ENCODE measurements around the gene EPAS1. TPM values are rescaled to one million over a fixed set of nuclear protein-coding genes. Genes with fewer than 3 reads are reported as not detected.

The EPAS1 gene
- total RNA-seq, 1 experiment from 2014 or later, result 55.9 TPM

GRCh38 chr2:46329803-46330775 is 32.9 kb downstream of the EPAS1 start (continued):
- TF ChIP-seq ZFX (IDR thresholded peaks at IDR 0.05), result no peak
- no peak for TF ChIP-seq ZNF274 (IDR thresholded peaks at IDR 0.05; ENCODE audit: low read depth, low read length)
- no peak for TF ChIP-seq ELF1 (IDR thresholded peaks at IDR 0.05; ENCODE audit: borderline replicate concordance, low read depth)
- no peak for TF ChIP-seq RAD21 (IDR thresholded peaks at IDR 0.05; ENCODE audit: low read depth)
- no peak for TF ChIP-seq TCF7L2 (IDR thresholded peaks at IDR 0.05; ENCODE audit: borderline replicate concordance, extremely low read depth, insufficient read depth, insufficient read length)
- TF ChIP-seq ATF3 (IDR thresholded peaks at IDR 0.05), result no peak
- no peak for TF ChIP-seq EGR1 (IDR thresholded peaks at IDR 0.05; ENCODE audit: low read depth)
- no peak for TF ChIP-seq POLR2A (IDR thresholded peaks at IDR 0.05; ENCODE audit: borderline replicate concordance, extremely low read depth, insufficient read depth, insufficient read length)
- TF ChIP-seq SIN3A (IDR thresholded peaks at IDR 0.05; ENCODE audit: low read depth), result no peak

- ChIA-PET RAD21 (ENCODE audit: low non-redundant PET in 1 of 2, low total read pairs in 2 of 2, uncharacterized antibody in 2 of 2, unreplicated experiment in 2 of 2) (no interaction called here), CTCF (no interaction called here), POLR2A (interaction anchor here (0.9 kb wide), 1 partner anchor 78 kb away, joined by 3 read pairs; no protein-coding TSS in a partner anchor)
- Histone ChIP-seq H3K36me3 (ENCODE audit: control insufficient read depth in 1 of 2, insufficient read depth in 2 of 2, low read length in 2 of 2) (no peaks in the 10 kb centered on the region), H3K9ac (ENCODE audit: low read length) (no peak overlapping the region), H3K4me3 (replicated peaks in 1 of 2; ENCODE audit: low read depth in 1 of 2, low read length in 2 of 2) (no peak overlapping the region), H3K9me3 (ENCODE audit: control insufficient read depth in 1 of 2, insufficient read depth in 1 of 2, low read depth in 1 of 2, low read length in 2 of 2) (no peaks in the 10 kb centered on the region), H3K9me2 (ENCODE audit: insufficient read depth) (no peaks in the 10 kb centered on the region), H4K20me1 (ENCODE audit: insufficient read depth) (no peaks in the 10 kb centered on the region), H2AFZ (ENCODE audit: low read depth, low read length, poor library complexity, severe bottlenecking) (no peak overlapping the region), H3K27ac (ENCODE audit: low read depth, low read length) (no peak overlapping the region), H3K4me1 (ENCODE audit: control insufficient read depth in 1 of 2, insufficient read depth in 2 of 2, low read length in 2 of 2) (peaks cover 0 to 13% of the 10 kb centered on the region in 2 experiments; a peak in 1 of 4 replicates), H3K4me2 (ENCODE audit: low read length) (no peak overlapping the region), H3K27me3 (ENCODE audit: insufficient read depth, low read length) (no peaks in the 10 kb centered on the region), H3K79me2 (ENCODE audit: insufficient read depth, low read length) (no peaks in the 10 kb centered on the region)
- TF ChIP-seq POLR2AphosphoS5 (IDR thresholded peaks at IDR 0.05; ENCODE audit: low read depth, low read length) (no peak), YY1 (IDR thresholded peaks at IDR 0.05; ENCODE audit: extremely low read depth, insufficient replicate concordance, low read depth, low read length) (no peak), FOSL1 (IDR thresholded peaks at IDR 0.05; ENCODE audit: low read depth) (no peak), EZH2phosphoT487 (IDR thresholded peaks at IDR 0.05; ENCODE audit: borderline replicate concordance) (no peak), EGR1 (IDR thresholded peaks at IDR 0.05; ENCODE audit: low read depth) (no peak), CEBPB (IDR thresholded peaks at IDR 0.05; ENCODE audit: low read depth) (no peak), CBX3 (IDR thresholded peaks at IDR 0.05; ENCODE audit: low read depth) (no peak)
- no peak for ATAC-seq
- no peak for DNase-seq (ENCODE audit: low read depth, low spot score)
- no TSS peak for BruUV-seq (replicated peaks)
- intact Hi-C loops (cut with micrococcal nuclease), result no loop called here
Measured at GRCh38 chr2:46331109-46331766, 34.0 kb downstream of the EPAS1 start.

Data from HCT116 (cell line).